ENCODE measurements around the gene XXYLT1. TPM values are rescaled to one million over a fixed set of nuclear protein-coding genes. Genes with fewer than 3 reads are reported as not detected.

The XXYLT1 gene
- total and polyA plus RNA-seq, 2 of the 4 experiments (the other 2 are of a cell fraction): 14.7 to 18.1 TPM

DNA sequence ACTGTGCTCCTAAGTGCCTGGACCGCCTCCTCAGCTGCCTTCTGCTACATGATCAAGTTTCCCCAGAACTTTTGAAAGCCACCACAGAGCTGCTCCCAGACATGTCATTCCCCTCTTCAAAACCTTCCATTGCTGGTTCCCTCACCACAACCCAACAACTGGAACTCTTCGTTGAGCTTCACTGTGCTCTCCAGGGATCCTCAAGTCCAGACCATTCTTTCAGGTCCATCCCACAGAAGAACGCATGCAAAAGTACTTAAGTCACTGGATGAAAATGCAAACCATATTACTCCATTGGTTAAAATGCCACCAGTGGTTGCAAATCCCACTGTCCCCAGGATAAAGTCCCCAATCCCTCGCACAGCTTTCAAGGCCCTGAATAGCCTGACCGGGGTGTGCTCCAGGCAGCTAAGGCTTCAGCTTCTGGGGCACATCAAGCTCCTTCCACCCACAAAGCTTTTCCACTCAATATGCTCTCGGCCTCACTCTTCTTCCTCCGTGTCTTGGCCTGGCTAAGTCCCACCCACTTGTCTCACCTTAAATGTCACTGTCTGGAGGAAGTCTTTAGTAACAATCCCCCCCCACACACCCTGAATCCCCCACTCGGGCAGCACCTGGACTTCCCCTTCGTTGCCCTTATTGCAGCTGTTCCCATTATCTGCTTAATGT is 84.8 kb downstream of the XXYLT1 start:
- peak overlapping the region; percentile 96 for H4K91ac ChIP-seq (ENCODE audit: insufficient read depth, low read depth, low read length)
- BruUV-seq (replicated peaks): no TSS peak
- no peak overlapping the region for H3K4me3 ChIP-seq (ENCODE audit: insufficient read depth, low read depth, low read length)
- no peak for ATAC-seq (ENCODE audit: low read depth)
- WGBS, 2 experiments (ENCODE audit: extremely low coverage in 2 of 2, insufficient read length in 1 of 2): 89% methylated on average over 4 of the region's 9 CpGs; no CpG with 5 or more reads in 1 of the 2 experiments
- H3K36me3 ChIP-seq (ENCODE audit: control insufficient read depth, insufficient read depth, low read length): no peaks in the 10 kb centered on the region
- H3K56ac ChIP-seq (ENCODE audit: extremely low read depth, insufficient read depth, low read length): no peak overlapping the region
- H3K14ac ChIP-seq (replicated peaks; ENCODE audit: low read depth, low read length): peak overlapping the region; percentile 77
- peak overlapping the region; percentile 87 for H2AK5ac ChIP-seq (ENCODE audit: low read depth, low read length)
- no peaks in the 10 kb centered on the region for H3K9me3 ChIP-seq (ENCODE audit: control insufficient read depth, insufficient read depth, low read length)
- intact Hi-C loops (cut with micrococcal nuclease): no loop called here
- in situ Hi-C loops (cut with MboI; ENCODE audit: low sequenced_read_pairs): no loop called here
- POLR2A ChIA-PET (ENCODE audit: unreplicated experiment): interaction anchor here (0.6 kb wide), 1 partner anchor 753 kb away, joined by 8 read pairs; no protein-coding TSS in a partner anchor
- H2BK120ac ChIP-seq (ENCODE audit: low read depth, low read length): peak overlapping the region; percentile 93
- H3K79me1 ChIP-seq (ENCODE audit: low read depth in 1 of 2, low read length in 2 of 2): peaks cover 32 to 65% of the 10 kb centered on the region in 2 experiments
- H4K5ac ChIP-seq (ENCODE audit: low read depth, low read length): peak overlapping the region; percentile 89
- peak overlapping the region; percentile 94 for H3K18ac ChIP-seq (ENCODE audit: low read depth, low read length)
- peak overlapping the region; percentile 58; the same call in 1 of the 2 replicates for H3K27ac ChIP-seq (ENCODE audit: insufficient read depth, low read length)
- H3K23ac ChIP-seq (ENCODE audit: low read depth, low read length): peak overlapping the region; percentile 49; the same call in 1 of the 2 replicates
- peak overlapping the region; percentile 94 for H2BK20ac ChIP-seq (ENCODE audit: low read depth, low read length)
- peaks cover 24% of the 10 kb centered on the region for H3K4me1 ChIP-seq (ENCODE audit: control insufficient read depth, insufficient read depth, low read length)
- TF ChIP-seq, protein P1, sequence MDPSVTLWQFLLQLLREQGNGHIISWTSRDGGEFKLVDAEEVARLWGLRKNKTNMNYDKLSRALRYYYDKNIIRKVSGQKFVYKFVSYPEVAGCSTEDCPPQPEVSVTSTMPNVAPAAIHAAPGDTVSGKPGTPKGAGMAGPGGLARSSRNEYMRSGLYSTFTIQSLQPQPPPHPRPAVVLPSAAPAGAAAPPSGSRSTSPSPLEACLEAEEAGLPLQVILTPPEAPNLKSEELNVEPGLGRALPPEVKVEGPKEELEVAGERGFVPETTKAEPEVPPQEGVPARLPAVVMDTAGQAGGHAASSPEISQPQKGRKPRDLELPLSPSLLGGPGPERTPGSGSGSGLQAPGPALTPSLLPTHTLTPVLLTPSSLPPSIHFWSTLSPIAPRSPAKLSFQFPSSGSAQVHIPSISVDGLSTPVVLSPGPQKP (IDR thresholded peaks at IDR 0.05; ENCODE audit: borderline replicate concordance, low read depth, low read length): no peak
- TF ChIP-seq FOS (IDR thresholded peaks at IDR 0.05; ENCODE audit: low read depth, low read length) (no peak), RAD21 (IDR thresholded peaks at IDR 0.05; ENCODE audit: low read length) (no peak), MXI1 (IDR thresholded peaks at IDR 0.05; ENCODE audit: borderline replicate concordance, low read depth, low read length) (no peak), POLR2A (IDR thresholded peaks at IDR 0.05; ENCODE audit: low read depth, low read length) (no peak), CEBPB (IDR thresholded peaks at IDR 0.05; ENCODE audit: low read depth, low read length) (no peak), CHD1 (IDR thresholded peaks at IDR 0.05; ENCODE audit: low read depth, low read length) (no peak), RCOR1 (IDR thresholded peaks at IDR 0.05; ENCODE audit: insufficient replicate concordance, low read length) (no peak)
- TF ChIP-seq, protein P2, sequence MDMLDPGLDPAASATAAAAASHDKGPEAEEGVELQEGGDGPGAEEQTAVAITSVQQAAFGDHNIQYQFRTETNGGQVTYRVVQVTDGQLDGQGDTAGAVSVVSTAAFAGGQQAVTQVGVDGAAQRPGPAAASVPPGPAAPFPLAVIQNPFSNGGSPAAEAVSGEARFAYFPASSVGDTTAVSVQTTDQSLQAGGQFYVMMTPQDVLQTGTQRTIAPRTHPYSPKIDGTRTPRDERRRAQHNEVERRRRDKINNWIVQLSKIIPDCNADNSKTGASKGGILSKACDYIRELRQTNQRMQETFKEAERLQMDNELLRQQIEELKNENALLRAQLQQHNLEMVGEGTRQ (IDR thresholded peaks at IDR 0.05; ENCODE audit: low read depth, low read length): no peak
- TF ChIP-seq, protein P3, sequence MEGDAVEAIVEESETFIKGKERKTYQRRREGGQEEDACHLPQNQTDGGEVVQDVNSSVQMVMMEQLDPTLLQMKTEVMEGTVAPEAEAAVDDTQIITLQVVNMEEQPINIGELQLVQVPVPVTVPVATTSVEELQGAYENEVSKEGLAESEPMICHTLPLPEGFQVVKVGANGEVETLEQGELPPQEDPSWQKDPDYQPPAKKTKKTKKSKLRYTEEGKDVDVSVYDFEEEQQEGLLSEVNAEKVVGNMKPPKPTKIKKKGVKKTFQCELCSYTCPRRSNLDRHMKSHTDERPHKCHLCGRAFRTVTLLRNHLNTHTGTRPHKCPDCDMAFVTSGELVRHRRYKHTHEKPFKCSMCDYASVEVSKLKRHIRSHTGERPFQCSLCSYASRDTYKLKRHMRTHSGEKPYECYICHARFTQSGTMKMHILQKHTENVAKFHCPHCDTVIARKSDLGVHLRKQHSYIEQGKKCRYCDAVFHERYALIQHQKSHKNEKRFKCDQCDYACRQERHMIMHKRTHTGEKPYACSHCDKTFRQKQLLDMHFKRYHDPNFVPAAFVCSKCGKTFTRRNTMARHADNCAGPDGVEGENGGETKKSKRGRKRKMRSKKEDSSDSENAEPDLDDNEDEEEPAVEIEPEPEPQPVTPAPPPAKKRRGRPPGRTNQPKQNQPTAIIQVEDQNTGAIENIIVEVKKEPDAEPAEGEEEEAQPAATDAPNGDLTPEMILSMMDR (conservative IDR thresholded peaks at IDR 0.05; ENCODE audit: low read depth, low read length): no peak
- peak overlapping the region; percentile 70 for H2AK9ac ChIP-seq (replicated peaks; ENCODE audit: low read depth, low read length, poor library complexity)
- peak overlapping the region; percentile 25 to 56; a peak in 3 of 4 replicates for H4K8ac ChIP-seq (ENCODE audit: low read depth in 2 of 2, low read length in 2 of 2)
- H2AFZ ChIP-seq (replicated peaks; ENCODE audit: low read length, poor library complexity): no peak overlapping the region
- dilution Hi-C loops (cut with HindIII; ENCODE audit: low sequenced_read_pairs, unreplicated experiment): no loop called here
- CTCF ChIA-PET: no interaction called here
- peak overlapping the region; percentile 87; the same call in 2 of the 3 replicates for H2BK15ac ChIP-seq (ENCODE audit: low read depth, low read length)
- H3K4me2 ChIP-seq (ENCODE audit: low read depth, low read length): no peak overlapping the region
- H2BK5ac ChIP-seq (ENCODE audit: low read depth, low read length, poor library complexity, severe bottlenecking): peak overlapping the region; percentile 98
- H3K27me3 ChIP-seq (ENCODE audit: control insufficient read depth, insufficient read depth, low read length): no peaks in the 10 kb centered on the region
- no peaks in the 10 kb centered on the region for H4K20me1 ChIP-seq (ENCODE audit: insufficient read depth, low read length)
- no peak for DNase-seq
- H3K9ac ChIP-seq (ENCODE audit: low read depth, low read length): no peak overlapping the region
- peaks cover 29% of the 10 kb centered on the region for H3K9me1 ChIP-seq (ENCODE audit: insufficient read depth, low read length)
- peak overlapping the region; percentile 87 for H3K4ac ChIP-seq (ENCODE audit: low read depth, low read length)

Data from IMR-90 (cell line).